Neural progenitor cell (in vitro differentiated cells): ENCODE data around the gene KRTAP12-1. TPM values are rescaled to one million over a fixed set of nuclear protein-coding genes. Genes with fewer than 3 reads are reported as not detected.

Experiments used
- DNase-seq: peaks from one replicate; pipeline ENCODE4 v3.0.0-alpha.2; 2016; ENCODE audit warnings: low spot score
- H2AFZ ChIP-seq: fragments of 200-600 bp; sonication (generic); replicated peaks from 2 replicates; pipeline ENCODE4 v1.6.1; 2016; ENCODE audit warnings: antibody characterized with exemption
- H3F3A ChIP-seq: fragments of 200-600 bp; sonication (generic); 2 replicates; pipeline ENCODE4 v1.6.1; 2016; ENCODE audit warnings: antibody characterized with exemption, low read depth
- H3K27ac ChIP-seq: fragments of 200-600 bp; sonication (generic); 2 replicates; pipeline ENCODE4 v1.5.1; 2016; ENCODE audit warnings: mild to moderate bottlenecking
- H3K27me3 ChIP-seq: fragments of 200-600 bp; sonication (generic); 2 replicates; pipeline ENCODE4 v1.6.1; 2016; ENCODE audit warnings: mild to moderate bottlenecking, moderate library complexity
- H3K36me3 ChIP-seq: fragments of 200-600 bp; sonication (generic); 2 replicates; pipeline ENCODE4 v1.5.1; 2016
- H3K4me1 ChIP-seq: fragments of 200-600 bp; sonication (generic); 2 replicates; pipeline ENCODE4 v1.6.1; 2016; ENCODE audit warnings: mixed run types
- H3K4me2 ChIP-seq: fragments of 200-600 bp; sonication (generic); 2 replicates; pipeline ENCODE4 v1.6.1; 2016
- H3K4me3 ChIP-seq: fragments of 200-600 bp; sonication (generic); 2 replicates; pipeline ENCODE4 v1.5.1; 2016
- H3K79me2 ChIP-seq: fragments of 200-600 bp; sonication (generic); 2 replicates; pipeline ENCODE4 v1.6.1; 2016; ENCODE audit warnings: low read depth
- H3K9ac ChIP-seq: fragments of 200-600 bp; sonication (generic); 2 replicates; pipeline ENCODE4 v1.6.1; 2016
- H3K9me3 ChIP-seq: fragments of 200-600 bp; sonication (generic); 2 replicates; pipeline ENCODE4 v1.5.1; 2016; ENCODE audit warnings: low read depth
- H4K20me1 ChIP-seq: fragments of 200-600 bp; sonication (generic); 2 replicates; pipeline ENCODE4 v1.6.1; 2016; ENCODE audit warnings: low read depth
- H3K27ac Mint-ChIP-seq: 3 replicates; pipeline ENCODE4 v1.8.0; 2021; ENCODE audit warnings: mixed read lengths
- H3K27me3 Mint-ChIP-seq: 2 replicates; pipeline ENCODE4 v1.8.0; 2022; ENCODE audit warnings: low read depth, mild to moderate bottlenecking, inconsistent platforms, moderate library complexity, mixed read lengths; ENCODE audit not compliant: insufficient read depth
- H3K36me3 Mint-ChIP-seq: 3 replicates; pipeline ENCODE4 v1.8.0; 2021; ENCODE audit warnings: mixed read lengths
- H3K4me1 Mint-ChIP-seq: 3 replicates; pipeline ENCODE4 v1.8.0; 2021; ENCODE audit warnings: mixed read lengths
- H3K4me3 Mint-ChIP-seq: 3 replicates; pipeline ENCODE4 v1.8.0; 2021; ENCODE audit warnings: mild to moderate bottlenecking, moderate library complexity, mixed read lengths
- H3K9me3 Mint-ChIP-seq: 3 replicates; pipeline ENCODE4 v1.8.0; 2020; ENCODE audit warnings: mixed read lengths
- CTCF ChIP-seq: fragments of 200-600 bp; sonication (generic); IDR thresholded peaks from 2 replicates; pipeline ENCODE4 v1.5.1; 2017; ENCODE audit warnings: antibody characterized with exemption, mild to moderate bottlenecking
- EZH2 ChIP-seq: fragments of 200-600 bp; sonication (generic); IDR thresholded peaks from 2 replicates; pipeline ENCODE4 v1.6.1; 2017; ENCODE audit warnings: antibody characterized with exemption, mild to moderate bottlenecking, moderate library complexity
- EZH2phosphoT487 ChIP-seq: fragments of 200-600 bp; sonication (generic); IDR thresholded peaks from 2 replicates; pipeline ENCODE4 v1.6.1; 2017; ENCODE audit warnings: antibody characterized with exemption
- total RNA-seq: library from RNA; depleted of rRNA; stranded (reverse); fragments of >200 nt; gene quantifications from 2 replicates; pipeline ENCODE4 v1.2.3, GENCODE V29; 2015; ENCODE audit warnings: low replicate concordance

Gene KRTAP12-1
- total RNA-seq, 1 donor from 2014 or later, result not detected

GRCh38 chr21:44718571-44718970 is 36.6 kb upstream of the KRTAP12-1 start:
- H3K4me3 ChIP-seq, result no peak overlapping the region
- peaks cover 17% of the 10 kb centered on the region for H3F3A ChIP-seq
- H4K20me1 ChIP-seq, result no peaks in the 10 kb centered on the region
- peak; percentile 52 for DNase-seq
- no peaks in the 10 kb centered on the region for H3K36me3 ChIP-seq
- peaks cover 27% of the 10 kb centered on the region for H3K27me3 ChIP-seq
- TF ChIP-seq CTCF, result peak; percentile 44
- no peak for TF ChIP-seq EZH2phosphoT487
- TF ChIP-seq EZH2, result no peak
- H3K27ac ChIP-seq, result no peak overlapping the region
- H2AFZ ChIP-seq, result no peak overlapping the region
- H3K9ac ChIP-seq, result no peak overlapping the region
- H3K4me2 ChIP-seq, result no peak overlapping the region
- Mint-ChIP-seq H3K4me3 (no peak overlapping the region), H3K36me3 (no peaks in the 10 kb centered on the region), H3K27me3 (peaks cover 29% of the 10 kb centered on the region), H3K4me1 (peaks cover 19% of the 10 kb centered on the region), H3K9me3 (peaks cover 2% of the 10 kb centered on the region), H3K27ac (no peak overlapping the region)
- H3K9me3 ChIP-seq, result no peaks in the 10 kb centered on the region
- peaks cover 22% of the 10 kb centered on the region for H3K4me1 ChIP-seq
- H3K79me2 ChIP-seq, result no peaks in the 10 kb centered on the region

GRCh38 chr21:44718093-44718492 is 36.1 kb upstream of the KRTAP12-1 start:
- Histone ChIP-seq H3K4me2 (no peak overlapping the region), H3K9me3 (no peaks in the 10 kb centered on the region), H2AFZ (no peak overlapping the region), H3F3A (peaks cover 12% of the 10 kb centered on the region), H3K36me3 (no peaks in the 10 kb centered on the region), H3K9ac (no peak overlapping the region), H3K4me3 (no peak overlapping the region), H3K4me1 (peaks cover 20% of the 10 kb centered on the region), H4K20me1 (no peaks in the 10 kb centered on the region), H3K27ac (no peak overlapping the region), H3K27me3 (peaks cover 27% of the 10 kb centered on the region), H3K79me2 (no peaks in the 10 kb centered on the region)
- Mint-ChIP-seq H3K27me3 (peaks cover 31% of the 10 kb centered on the region), H3K27ac (no peak overlapping the region), H3K9me3 (peaks cover 2% of the 10 kb centered on the region), H3K36me3 (no peaks in the 10 kb centered on the region), H3K4me1 (peaks cover 17% of the 10 kb centered on the region), H3K4me3 (no peak overlapping the region)
- TF ChIP-seq CTCF (no peak), EZH2 (no peak), EZH2phosphoT487 (no peak)
- DNase-seq, result no peak

GRCh38 chr21:44716984-44717383 is 35.0 kb upstream of the KRTAP12-1 start:
- H3K4me1 ChIP-seq, result peaks cover 22% of the 10 kb centered on the region
- Mint-ChIP-seq H3K27me3 (peaks cover 35% of the 10 kb centered on the region), H3K27ac (no peak overlapping the region), H3K4me1 (peaks cover 9% of the 10 kb centered on the region), H3K4me3 (no peak overlapping the region), H3K36me3 (no peaks in the 10 kb centered on the region), H3K9me3 (peaks cover 2% of the 10 kb centered on the region)
- H3K4me2 ChIP-seq, result no peak overlapping the region
- peaks cover 30% of the 10 kb centered on the region for H3K27me3 ChIP-seq
- no peaks in the 10 kb centered on the region for H3K36me3 ChIP-seq
- H4K20me1 ChIP-seq, result peaks cover 7% of the 10 kb centered on the region
- no peak for TF ChIP-seq CTCF
- TF ChIP-seq EZH2, result no peak
- no peak for TF ChIP-seq EZH2phosphoT487
- no peak overlapping the region for H3K4me3 ChIP-seq
- no peak overlapping the region for H3K27ac ChIP-seq
- no peaks in the 10 kb centered on the region for H3K79me2 ChIP-seq
- DNase-seq, result no peak
- H3K9ac ChIP-seq, result no peak overlapping the region
- H2AFZ ChIP-seq, result no peak overlapping the region
- H3K9me3 ChIP-seq, result no peaks in the 10 kb centered on the region
- H3F3A ChIP-seq, result peaks cover 7% of the 10 kb centered on the region
